Activated CD4-positive, alpha-beta T cell treated with anti-CD3 and anti-CD28 coated beads for 1 hour (primary cell): ENCODE measurements around the gene RPL29.

Experiments
- DNase-seq: peaks from one replicate; pipeline ENCODE4 v3.0.0-alpha.2; 2020

RPL29 gene

DNA sequence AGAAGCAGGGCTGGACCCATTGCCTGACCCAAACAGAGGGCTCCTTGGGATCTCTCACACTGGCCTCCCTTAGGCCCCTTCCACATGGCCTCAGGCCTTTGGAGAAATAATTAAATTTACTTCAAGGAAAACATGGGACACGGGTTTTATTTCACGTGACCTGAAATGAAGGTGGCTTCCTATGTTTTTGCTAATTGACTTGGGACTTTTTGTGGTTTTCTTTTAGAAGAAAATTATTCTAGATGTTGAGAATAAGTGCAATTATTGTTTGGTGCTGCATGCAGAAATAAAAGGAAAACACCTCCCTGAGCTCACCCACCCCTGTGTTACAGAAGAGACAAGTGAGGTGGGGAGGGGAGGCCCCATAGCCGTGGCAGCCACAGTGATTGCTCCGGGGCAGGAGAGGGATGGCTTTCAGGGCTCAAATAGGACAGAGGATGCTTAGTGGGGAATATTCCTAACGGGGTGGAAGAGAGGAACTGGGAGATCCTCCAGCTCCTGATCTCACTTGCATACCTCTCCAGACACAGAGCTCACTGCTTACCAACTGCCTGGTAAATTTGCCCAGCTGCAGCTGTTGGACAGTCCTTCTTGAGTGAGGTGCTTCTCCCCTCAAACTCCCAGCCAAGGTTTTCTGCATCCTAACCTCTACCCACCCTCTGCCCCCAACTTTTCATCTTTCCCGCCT lies 29.2 kb upstream of the RPL29 start:
- DNase-seq, result no peak

- DNase-seq, result no peak
Observed at GRCh38 chr3:52023860-52024764, 28.4 kb upstream of the RPL29 start.

- no peak for DNase-seq
Observed at GRCh38 chr3:52023101-52023770, 27.5 kb upstream of the RPL29 start.

DNA sequence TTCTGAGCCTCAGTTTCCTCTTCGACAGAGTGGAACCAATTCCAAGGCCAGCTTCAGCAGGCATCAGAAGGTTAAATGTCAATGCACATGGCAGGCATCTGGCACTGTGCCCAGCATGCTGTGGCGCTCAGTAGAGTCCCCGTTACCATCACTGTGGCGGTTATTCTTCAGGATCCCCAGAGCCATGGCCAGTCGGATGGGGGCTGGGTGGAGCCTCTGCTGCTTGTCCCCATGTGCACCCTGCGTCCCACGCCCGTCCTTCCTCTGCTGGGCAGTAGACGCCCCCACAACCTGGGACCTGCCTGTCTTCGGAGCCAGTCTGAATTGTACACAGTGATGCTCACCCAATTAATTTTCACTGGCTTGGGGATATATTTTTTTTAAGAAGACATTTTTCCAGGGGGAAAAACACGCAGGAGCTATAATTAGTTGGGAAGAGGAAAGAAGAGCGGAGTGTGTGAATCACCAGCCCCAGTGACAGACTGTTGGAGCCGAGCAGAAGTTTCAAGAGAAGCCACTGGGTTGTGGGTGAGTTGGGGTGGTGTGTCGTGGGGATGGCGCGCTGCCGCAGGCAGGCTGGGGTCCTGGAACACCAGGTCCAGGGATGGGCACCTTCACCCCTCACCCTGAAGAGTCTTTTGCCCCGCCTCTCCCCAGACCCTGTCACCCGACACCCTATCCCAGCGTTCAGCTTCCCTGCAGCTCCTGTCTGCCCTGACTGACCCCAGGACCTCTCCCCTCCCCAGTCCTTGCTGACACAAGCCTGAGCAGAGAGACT lies 26.8 kb upstream of the RPL29 start:
- DNase-seq, result no peak

DNA sequence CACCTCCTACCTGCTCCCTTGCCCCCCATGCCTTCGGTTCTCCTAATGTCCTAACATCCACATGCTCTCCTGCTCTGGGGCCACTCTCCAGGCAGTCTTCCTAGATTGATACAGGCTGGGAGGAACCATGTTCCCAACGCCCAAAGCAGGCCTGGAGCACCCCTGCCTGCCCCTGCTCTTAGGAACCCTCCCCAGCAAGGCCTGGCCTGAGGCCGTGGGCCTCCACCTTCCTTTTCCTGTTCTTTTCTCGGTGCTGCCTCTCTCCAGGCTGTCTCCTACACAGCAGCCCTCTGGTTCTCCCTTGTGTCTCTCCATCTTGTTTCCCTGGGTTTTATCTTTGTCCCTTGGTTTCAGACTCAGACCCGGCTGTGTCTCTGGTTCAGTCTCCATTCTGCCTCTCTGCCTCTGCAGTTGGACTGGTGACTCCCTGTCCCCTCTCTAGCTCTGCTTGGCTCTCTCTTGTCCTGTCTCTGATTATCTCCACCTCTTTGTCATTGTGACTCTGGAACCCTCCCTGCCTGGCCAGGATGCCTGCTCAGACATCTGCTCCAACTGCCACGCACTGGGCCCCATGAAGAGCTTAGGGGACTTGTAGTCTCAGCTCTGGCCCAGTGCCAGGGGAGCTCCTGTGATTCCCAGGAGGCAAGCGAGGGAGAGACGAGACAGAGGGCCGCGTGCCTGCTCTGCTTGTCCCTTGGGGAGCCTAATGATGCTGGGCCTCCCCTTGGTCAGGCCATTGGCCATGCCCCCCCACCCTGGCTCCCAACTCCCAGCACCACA lies 26.0 kb upstream of the RPL29 start:
- DNase-seq, result no peak

- DNase-seq, result no peak
Observed at GRCh38 chr3:52020796-52021195, 25.1 kb upstream of the RPL29 start.

- DNase-seq, result no peak
Observed at GRCh38 chr3:52019352-52020080, 23.8 kb upstream of the RPL29 start.

- DNase-seq, result no peak
Observed at GRCh38 chr3:52018319-52019000, 22.8 kb upstream of the RPL29 start.

DNA sequence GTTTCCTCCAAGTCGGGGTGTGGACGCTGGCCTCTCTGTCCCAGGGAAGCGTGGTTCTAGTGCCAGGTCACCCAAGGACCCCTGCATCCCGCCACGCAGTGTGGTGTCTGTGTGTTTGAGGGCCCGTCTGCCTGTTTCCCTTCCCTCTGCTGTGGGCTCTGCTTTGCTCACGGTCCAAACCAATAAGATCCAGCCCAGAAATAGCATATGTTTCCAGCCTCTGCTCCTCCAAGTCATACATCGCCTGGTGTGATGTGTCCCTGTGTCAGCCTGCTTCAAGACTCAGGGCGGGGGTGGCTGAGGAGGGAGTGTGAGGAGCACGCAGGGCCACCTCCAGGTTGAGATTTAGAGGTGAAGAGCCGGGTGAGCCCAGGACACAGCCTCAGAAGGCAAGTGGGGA lies 21.9 kb upstream of the RPL29 start:
- DNase-seq, result no peak

- DNase-seq, result no peak
Observed at GRCh38 chr3:52015438-52016228, 19.9 kb upstream of the RPL29 start.

GRCh38 chr3:52014613-52015012 lies 18.9 kb upstream of the RPL29 start:
- no peak for DNase-seq

DNA sequence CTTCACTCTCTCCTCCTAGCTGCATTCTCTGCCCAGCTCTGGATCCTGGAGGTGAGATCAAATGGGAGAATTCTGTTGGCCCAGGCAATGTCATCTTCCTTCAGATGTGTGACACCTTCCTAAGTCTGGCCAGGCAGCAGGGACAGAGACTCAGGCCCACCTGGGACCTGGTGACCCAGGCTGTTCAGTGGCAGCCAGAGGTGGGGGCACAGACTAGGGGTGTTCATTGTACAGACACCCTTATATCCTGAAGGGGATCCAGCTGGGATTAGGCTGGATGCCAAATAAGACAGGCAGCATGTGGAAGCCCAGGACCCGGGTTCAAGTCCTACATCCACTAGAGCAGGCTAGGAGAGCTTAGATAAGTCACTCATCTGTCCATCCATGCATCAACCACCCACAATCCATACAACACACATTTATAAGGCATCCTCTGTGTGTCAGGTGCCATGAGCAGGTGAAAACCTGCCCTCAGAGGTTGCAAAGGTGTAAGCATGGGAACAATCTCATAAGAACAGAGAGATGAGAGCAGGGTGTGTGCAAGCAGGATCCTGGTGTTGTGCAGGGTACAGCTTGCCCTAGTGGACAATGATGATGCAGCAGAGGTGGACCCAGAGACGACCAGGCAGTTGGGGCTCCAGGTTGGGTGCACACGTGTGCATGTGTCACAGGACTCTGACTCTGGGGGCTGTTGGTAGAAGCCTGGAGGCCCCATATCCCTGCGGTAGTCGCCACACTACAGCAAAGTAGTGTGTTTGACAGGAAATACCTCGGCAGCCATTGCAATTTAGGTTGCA lies 18.3 kb upstream of the RPL29 start:
- DNase-seq, result no peak

GRCh38 chr3:52012699-52013098 lies 17.0 kb upstream of the RPL29 start:
- no peak for DNase-seq

GRCh38 chr3:52010431-52010830 lies 14.7 kb upstream of the RPL29 start:
- DNase-seq, result no peak

DNA sequence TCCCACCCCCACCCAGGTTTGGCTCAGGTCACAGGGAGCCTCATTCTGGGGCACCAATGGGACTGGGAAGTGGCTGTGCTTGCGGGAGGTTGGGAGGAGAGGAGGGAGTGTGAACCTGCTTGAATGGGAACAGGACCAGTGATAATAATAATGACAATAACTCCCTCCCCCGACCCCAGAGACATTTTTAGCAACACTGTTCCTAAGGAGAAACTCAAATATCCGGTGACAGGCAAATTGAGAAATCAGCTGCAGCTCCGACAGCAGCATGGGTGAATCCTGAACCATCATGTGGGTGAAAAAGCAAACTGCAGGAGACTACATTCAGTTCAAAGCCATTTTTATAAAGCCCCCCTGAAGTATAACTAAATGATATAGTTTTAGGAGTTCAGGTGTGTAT lies 11.6 kb upstream of the RPL29 start:
- no peak for DNase-seq

- DNase-seq, result no peak
Observed at GRCh38 chr3:52006820-52007133, 11.1 kb upstream of the RPL29 start.

DNA sequence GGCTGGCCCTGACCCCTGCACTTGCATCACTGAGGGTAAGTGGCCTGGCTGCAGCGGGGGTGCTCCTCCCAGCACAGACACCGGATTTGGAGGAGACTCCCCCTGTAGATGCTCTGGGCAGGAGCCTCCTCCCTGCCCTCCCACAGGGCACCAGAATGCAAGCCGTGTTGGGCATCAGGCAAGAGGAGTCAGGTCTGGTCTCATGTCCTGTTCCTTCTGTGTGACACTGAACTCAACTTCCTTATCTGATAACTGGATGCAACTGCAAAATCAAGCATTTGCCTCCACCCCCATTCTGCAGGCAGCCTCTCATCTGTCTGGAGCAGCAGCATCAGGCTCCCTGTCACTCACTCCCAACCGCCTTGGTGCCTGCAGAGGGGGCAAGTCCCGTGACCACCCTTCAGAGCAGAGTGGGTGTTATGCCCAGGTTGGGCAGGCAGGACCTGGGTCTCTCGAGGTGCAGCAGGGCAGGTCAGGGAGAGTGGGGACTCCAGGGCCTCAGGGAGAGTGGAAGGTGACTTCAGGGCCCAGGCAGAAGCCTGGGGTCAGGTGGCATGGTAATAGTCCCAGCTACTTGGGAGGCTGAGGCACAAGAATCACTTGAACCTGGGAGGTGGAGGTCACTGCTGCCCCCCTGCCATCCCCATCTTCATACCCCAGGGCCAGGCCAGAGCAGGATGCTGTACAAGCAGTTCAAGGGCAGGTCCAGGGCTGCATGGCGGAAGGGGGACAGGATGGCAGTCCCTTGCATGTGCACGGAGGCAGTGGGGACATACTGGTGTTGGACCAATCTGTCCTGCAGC lies 10.5 kb upstream of the RPL29 start:
- no peak for DNase-seq

DNA sequence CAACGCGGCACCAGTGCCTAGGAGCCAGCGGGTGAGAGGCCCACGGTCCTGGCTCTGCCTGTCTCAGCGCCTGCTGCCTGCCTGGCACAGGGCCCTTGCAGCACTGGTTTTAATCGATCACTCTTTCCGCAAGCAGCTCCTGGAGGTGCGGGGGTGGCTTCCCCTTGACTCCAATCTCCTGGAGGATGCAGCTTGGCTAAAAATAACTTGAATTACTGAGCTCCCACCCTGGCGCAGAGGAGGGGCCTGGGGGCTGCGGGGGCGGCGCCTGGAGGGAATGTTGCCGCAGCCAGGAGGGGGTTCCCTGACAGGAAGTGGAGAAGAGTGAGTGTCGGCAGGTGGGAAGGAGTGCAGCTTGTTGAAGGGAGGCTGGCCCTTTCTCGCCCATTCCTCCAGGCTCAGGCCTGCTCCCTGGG lies 9.9 kb upstream of the RPL29 start:
- no peak for DNase-seq
